Endodermal cell (in vitro differentiated cells): Measurements from ENCODE around the gene RBM4B. TPM values are rescaled to one million over a fixed set of nuclear protein-coding genes. Genes with fewer than 3 reads are reported as not detected.

Experiments used
- DNase-seq: peaks from one replicate; pipeline ENCODE4 v3.0.0-alpha.2; 2017
- H3K27ac ChIP-seq: 2 replicates; pipeline ENCODE4 v1.5.1; 2013; ENCODE audit warnings: mild to moderate bottlenecking, low read depth, low read length, moderate library complexity
- H3K27me3 ChIP-seq: 2 replicates; pipeline ENCODE4 v1.6.1; 2013; ENCODE audit warnings: mild to moderate bottlenecking, low read length, moderate library complexity; ENCODE audit not compliant: insufficient read depth, control insufficient read depth, poor library complexity, severe bottlenecking
- H3K36me3 ChIP-seq: 2 replicates; pipeline ENCODE4 v1.7.0; 2013; ENCODE audit warnings: mild to moderate bottlenecking, low read length, moderate library complexity; ENCODE audit not compliant: control insufficient read depth, insufficient read depth
- H3K4me1 ChIP-seq: one replicate; pipeline ENCODE4 v1.7.0; 2013; ENCODE audit warnings: low read length; ENCODE audit not compliant: control insufficient read depth, insufficient read depth
- H3K4me3 ChIP-seq: 2 replicates; pipeline ENCODE4 v1.5.1; 2013; ENCODE audit warnings: mild to moderate bottlenecking, low read length, moderate library complexity
- H3K9ac ChIP-seq: 2 replicates; pipeline ENCODE4 v1.6.1; 2013; ENCODE audit warnings: mild to moderate bottlenecking, low read length, moderate library complexity; ENCODE audit not compliant: poor library complexity, severe bottlenecking; ENCODE audit errors: extremely low read depth
- H3K9me3 ChIP-seq: 2 replicates; pipeline ENCODE4 v1.6.1; 2013; ENCODE audit warnings: mild to moderate bottlenecking, low read length, moderate library complexity; ENCODE audit not compliant: control insufficient read depth
- H3K27ac Mint-ChIP-seq: 2 replicates; pipeline ENCODE4 v1.8.0; 2020; ENCODE audit warnings: mixed read lengths
- H3K27me3 Mint-ChIP-seq: 2 replicates; pipeline ENCODE4 v1.8.0; 2021; ENCODE audit warnings: mild to moderate bottlenecking, mixed read lengths; ENCODE audit not compliant: insufficient read depth
- H3K36me3 Mint-ChIP-seq: 2 replicates; pipeline ENCODE4 v1.8.0; 2020; ENCODE audit warnings: low read depth, mixed read lengths
- H3K4me1 Mint-ChIP-seq: 2 replicates; pipeline ENCODE4 v1.8.0; 2020; ENCODE audit warnings: mixed read lengths
- H3K4me3 Mint-ChIP-seq: 2 replicates; pipeline ENCODE4 v1.8.0; 2020; ENCODE audit warnings: mild to moderate bottlenecking, moderate library complexity, mixed read lengths
- H3K9me3 Mint-ChIP-seq: 2 replicates; pipeline ENCODE4 v1.8.0; 2020; ENCODE audit warnings: mild to moderate bottlenecking, mixed read lengths
- CTCF ChIP-seq: fragments of 200-600 bp; sonication (generic); conservative IDR thresholded peaks from 2 replicates; pipeline ENCODE4 v1.5.0; 2021; ENCODE audit warnings: antibody characterized with exemption, mild to moderate bottlenecking
- WGBS, 2 experiments: methylation state at CpG; one replicate each; pipeline versions ENCODE4 v1.1.5 to v1.1.7; 2013; ENCODE audit warnings: missing lambda C conversion rate in 2 of 2, mixed read lengths in 1 of 2; ENCODE audit not compliant: insufficient coverage in 1 of 2, insufficient read length in 1 of 2; 5-methylcytosine and 5-hydroxymethylcytosine counted together
- total RNA-seq, 2 donors: library from RNA; stranded (reverse); fragmentation: NEBNext Ultra II Directional in 1 of 2; extraction: Animal tissue kit (Norgen Biotek cat#: 25700) in 1 of 2; gene quantifications; 2 replicates in 1 of 2; 3 replicates in 1 of 2; pipeline ENCODE4 v1.2.1, GENCODE V29; 2021

Gene RBM4B
- total RNA-seq, 2 donors from 2014 or later, result 23.3 to 28.5 TPM

GRCh38 chr11:66636411-66636810, 41.3 kb downstream of the RBM4B start:
- no peak for TF ChIP-seq CTCF
- Mint-ChIP-seq H3K4me1 (peaks cover 30% of the 10 kb centered on the region), H3K36me3 (peaks cover 60% of the 10 kb centered on the region), H3K9me3 (peaks cover 2% of the 10 kb centered on the region), H3K4me3 (no peak overlapping the region), H3K27ac (peak overlapping the region; percentile 74), H3K27me3 (no peaks in the 10 kb centered on the region)
- no peak for DNase-seq
- H3K4me3 ChIP-seq, result no peak overlapping the region
- no peaks in the 10 kb centered on the region for H3K9me3 ChIP-seq
- no peaks in the 10 kb centered on the region for H3K27me3 ChIP-seq
- no peak overlapping the region for H3K27ac ChIP-seq
- 96 to 100% methylated on average over 3 of the region's 3 CpGs for WGBS, 2 experiments
- H3K9ac ChIP-seq, result no peak overlapping the region
- peaks cover 62% of the 10 kb centered on the region for H3K36me3 ChIP-seq
- H3K4me1 ChIP-seq, result no peaks in the 10 kb centered on the region

- 98% methylated on average over 2 of the region's 2 CpGs; no CpG with 5 or more reads in 1 of the 2 experiments for WGBS, 2 experiments
- Mint-ChIP-seq H3K4me1 (peaks cover 7% of the 10 kb centered on the region), H3K27me3 (no peaks in the 10 kb centered on the region), H3K36me3 (peaks cover 65% of the 10 kb centered on the region), H3K9me3 (peaks cover 2% of the 10 kb centered on the region), H3K27ac (no peak overlapping the region), H3K4me3 (no peak overlapping the region)
- no peaks in the 10 kb centered on the region for H3K4me1 ChIP-seq
- DNase-seq, result no peak
- H3K36me3 ChIP-seq, result peaks cover 71% of the 10 kb centered on the region
- no peaks in the 10 kb centered on the region for H3K27me3 ChIP-seq
- H3K9ac ChIP-seq, result no peak overlapping the region
- H3K27ac ChIP-seq, result no peak overlapping the region
- no peak overlapping the region for H3K4me3 ChIP-seq
- no peaks in the 10 kb centered on the region for H3K9me3 ChIP-seq
- no peak for TF ChIP-seq CTCF
Measured at GRCh38 chr11:66632952-66633351, 44.7 kb downstream of the RBM4B start.

- DNase-seq, result no peak
- no peak overlapping the region for H3K9ac ChIP-seq
- H3K4me1 ChIP-seq, result no peaks in the 10 kb centered on the region
- H3K4me1 Mint-ChIP-seq, result no peaks in the 10 kb centered on the region
- no peak overlapping the region for H3K27ac ChIP-seq
- no peaks in the 10 kb centered on the region for H3K9me3 ChIP-seq
- 98% methylated on average over 6 of the region's 6 CpGs for WGBS, 2 experiments
- H3K27me3 ChIP-seq, result no peaks in the 10 kb centered on the region
- H3K4me3 Mint-ChIP-seq, result no peak overlapping the region
- peaks cover 74% of the 10 kb centered on the region for H3K36me3 Mint-ChIP-seq
- H3K27ac Mint-ChIP-seq, result no peak overlapping the region
- H3K4me3 ChIP-seq, result no peak overlapping the region
- H3K36me3 ChIP-seq, result peaks cover 80% of the 10 kb centered on the region
- H3K27me3 Mint-ChIP-seq, result no peaks in the 10 kb centered on the region
- TF ChIP-seq CTCF, result no peak
- peaks cover 2% of the 10 kb centered on the region for H3K9me3 Mint-ChIP-seq
Measured at GRCh38 chr11:66631883-66632282, 45.8 kb downstream of the RBM4B start.
